T-helper 1 cell treated with Interleukin-12 subunit alpha and Interleukin-12 subunit beta and Interleukin-4 antibody, amounts not matched to agents 30 μg/mL and 1 μg/mL, for 36 hours (primary cell): Measurements from ENCODE around the gene MIDN.
A peak's percentile ranks its signal among the peaks of the same experiment; 100 is the strongest.

Source experiments
- H3K27ac Mint-ChIP-seq: one replicate; pipeline ENCODE4 v1.8.0; 2021; ENCODE audit warnings: mild to moderate bottlenecking, mixed read lengths
- H3K27me3 Mint-ChIP-seq: one replicate; pipeline ENCODE4 v1.8.0; 2021; ENCODE audit warnings: low read depth, mixed read lengths
- H3K36me3 Mint-ChIP-seq: one replicate; pipeline ENCODE4 v1.8.0; 2021; ENCODE audit warnings: low read depth, mixed read lengths
- H3K4me1 Mint-ChIP-seq: one replicate; pipeline ENCODE4 v1.8.0; 2021; ENCODE audit warnings: low read depth, mixed read lengths
- H3K4me3 Mint-ChIP-seq: one replicate; pipeline ENCODE4 v1.8.0; 2021; ENCODE audit warnings: mild to moderate bottlenecking, moderate library complexity, mixed read lengths
- H3K9me3 Mint-ChIP-seq: one replicate; pipeline ENCODE4 v1.8.0; 2021; ENCODE audit warnings: mixed read lengths

Gene MIDN

GRCh38 chr19:1235625-1236538 is 12.5 kb upstream of the MIDN start:
- Mint-ChIP-seq H3K27ac (no peak overlapping the region), H3K27me3 (peaks cover 17% of the 10 kb centered on the region)

GRCh38 chr19:1236576-1236975 is 11.8 kb upstream of the MIDN start:
- no peaks in the 10 kb centered on the region for H3K36me3 Mint-ChIP-seq
- H3K27ac Mint-ChIP-seq: no peak overlapping the region
- H3K9me3 Mint-ChIP-seq: no peaks in the 10 kb centered on the region
- H3K27me3 Mint-ChIP-seq: peaks cover 21% of the 10 kb centered on the region
- H3K4me3 Mint-ChIP-seq: no peak overlapping the region
- H3K4me1 Mint-ChIP-seq: peaks cover 17% of the 10 kb centered on the region

More at GRCh38 chr19:1235625-1236538, 12.5 kb upstream of the MIDN start:
- Mint-ChIP-seq H3K9me3 (no peaks in the 10 kb centered on the region), H3K4me1 (peaks cover 10% of the 10 kb centered on the region), H3K4me3 (no peak overlapping the region), H3K36me3 (no peaks in the 10 kb centered on the region)

GRCh38 chr19:1237027-1237659 is 11.2 kb upstream of the MIDN start:
- Mint-ChIP-seq H3K27ac (no peak overlapping the region), H3K4me3 (peak overlapping the region; percentile 40), H3K4me1 (peaks cover 17% of the 10 kb centered on the region), H3K9me3 (no peaks in the 10 kb centered on the region), H3K27me3 (peaks cover 21% of the 10 kb centered on the region), H3K36me3 (no peaks in the 10 kb centered on the region)

- Mint-ChIP-seq H3K4me3 (peak within 1 kb of the TSS; percentile 76), H3K27ac (peak within 1 kb of the TSS; percentile 29), H3K4me1 (peaks cover 17% of the 10 kb centered on the region), H3K36me3 (no peaks in the 10 kb centered on the region), H3K27me3 (peaks cover 21% of the 10 kb centered on the region), H3K9me3 (no peaks in the 10 kb centered on the region)
Observed at GRCh38 chr19:1237754-1238368, 10.5 kb upstream of the MIDN start, which contains the start of gene CBARP. Gene CBARP (minus strand): TSS chr19:1238005. CDS start chr19:1236100, 1,905 bp downstream.

- Mint-ChIP-seq H3K4me3 (peak overlapping the region; percentile 76), H3K4me1 (peaks cover 24% of the 10 kb centered on the region), H3K27me3 (peaks cover 21% of the 10 kb centered on the region), H3K9me3 (no peaks in the 10 kb centered on the region), H3K27ac (peak overlapping the region; percentile 29), H3K36me3 (no peaks in the 10 kb centered on the region)
Observed at GRCh38 chr19:1238369-1239303, 9.7 kb upstream of the MIDN start.

- H3K4me1 Mint-ChIP-seq: peaks cover 24% of the 10 kb centered on the region
Observed at GRCh38 chr19:1239420-1239795, 9.0 kb upstream of the MIDN start.

GRCh38 chr19:1239796-1240737 is 8.3 kb upstream of the MIDN start:
- Mint-ChIP-seq H3K27ac (no peak overlapping the region), H3K4me1 (peaks cover 27% of the 10 kb centered on the region), H3K9me3 (no peaks in the 10 kb centered on the region)

More at GRCh38 chr19:1239420-1239795, 9.0 kb upstream of the MIDN start:
- Mint-ChIP-seq H3K4me3 (peak overlapping the region; percentile 76), H3K27ac (peak overlapping the region; percentile 3), H3K27me3 (peaks cover 21% of the 10 kb centered on the region), H3K36me3 (no peaks in the 10 kb centered on the region), H3K9me3 (no peaks in the 10 kb centered on the region)

GRCh38 chr19:1240925-1241324 is 7.5 kb upstream of the MIDN start:
- peaks cover 21% of the 10 kb centered on the region for H3K27me3 Mint-ChIP-seq
- H3K9me3 Mint-ChIP-seq: no peaks in the 10 kb centered on the region
- peak overlapping the region; percentile 88 for H3K4me3 Mint-ChIP-seq
- H3K27ac Mint-ChIP-seq: peak overlapping the region; percentile 87
- peaks cover 27% of the 10 kb centered on the region for H3K4me1 Mint-ChIP-seq
- H3K36me3 Mint-ChIP-seq: peaks cover 2% of the 10 kb centered on the region

More at GRCh38 chr19:1239796-1240737, 8.3 kb upstream of the MIDN start:
- H3K4me3 Mint-ChIP-seq: peak overlapping the region; percentile 46
- peaks cover 21% of the 10 kb centered on the region for H3K27me3 Mint-ChIP-seq
- H3K36me3 Mint-ChIP-seq: peaks cover 2% of the 10 kb centered on the region

- peaks cover 2% of the 10 kb centered on the region for H3K36me3 Mint-ChIP-seq
- H3K9me3 Mint-ChIP-seq: no peaks in the 10 kb centered on the region
- peak within 1 kb of the TSS; percentile 87 for H3K27ac Mint-ChIP-seq
- H3K4me3 Mint-ChIP-seq: peak within 1 kb of the TSS; percentile 88
- H3K27me3 Mint-ChIP-seq: peaks cover 21% of the 10 kb centered on the region
- peaks cover 27% of the 10 kb centered on the region for H3K4me1 Mint-ChIP-seq
Observed at GRCh38 chr19:1241417-1242095, 6.8 kb upstream of the MIDN start, which contains the start of gene ATP5F1D. Gene ATP5F1D (plus strand): TSS chr19:1241751. CDS start chr19:1241851, 100 bp downstream.

- peak overlapping the region; percentile 46 for H3K4me3 Mint-ChIP-seq
- H3K4me1 Mint-ChIP-seq: peaks cover 21% of the 10 kb centered on the region
- peak overlapping the region; percentile 71 for H3K27ac Mint-ChIP-seq
- peaks cover 11% of the 10 kb centered on the region for H3K27me3 Mint-ChIP-seq
- no peaks in the 10 kb centered on the region for H3K9me3 Mint-ChIP-seq
- peaks cover 2% of the 10 kb centered on the region for H3K36me3 Mint-ChIP-seq
Observed at GRCh38 chr19:1243768-1244692, 4.4 kb upstream of the MIDN start.

- Mint-ChIP-seq H3K4me3 (peak overlapping the region; percentile 46), H3K36me3 (peaks cover 4% of the 10 kb centered on the region), H3K27me3 (peaks cover 4% of the 10 kb centered on the region), H3K27ac (peak overlapping the region; percentile 71), H3K4me1 (peaks cover 18% of the 10 kb centered on the region), H3K9me3 (no peaks in the 10 kb centered on the region)
Observed at GRCh38 chr19:1244693-1245451, 3.5 kb upstream of the MIDN start.
